HepG2 (cell line): Measurements from ENCODE around the gene RAC3. TPM values are rescaled to one million over a fixed set of nuclear protein-coding genes. Genes with fewer than 3 reads are reported as not detected.

Source experiments
- ATAC-seq: fragments of 200-7000 bp; cut with Tn5 transposase; 3 replicates; pipeline ENCODE4 v1.9.1; 2020; ENCODE audit warnings: mild to moderate bottlenecking, moderate library complexity
- BruUV-seq: library from RNA; stranded (reverse); fragments of 400-500 nt; replicated peaks from 2 replicates; lab custom pipeline; 2021; lab: Mats Ljungman, UMichigan
- CTCF ChIA-PET: fragments of 300-600 bp; formaldehyde crosslinking; extraction: SDS; loops from one replicate; lab custom pipeline; 2021; ENCODE audit warnings: low total read pairs, inconsistent platforms, low intra/inter-chr PET ratio; lab: Yijun Ruan, JAX
- POLR2A ChIA-PET: fragments of 350-600 bp; sonication (Branson Sonifier 250); formaldehyde crosslinking; loops from one replicate; lab custom pipeline; 2020; ENCODE audit warnings: antibody characterized with exemption, inconsistent platforms; lab: Yijun Ruan, JAX
- DNase-seq: peaks from one replicate; pipeline ENCODE4 v3.0.0-alpha.2; 2015; ENCODE audit warnings: low spot score
- FAIRE-seq: peaks from 3 replicates; lab custom pipeline; 2011; peaks lifted over from hg19 to GRCh38; lab: Jason Lieb, UNC
- H2AFZ ChIP-seq: one replicate; pipeline ENCODE4 v1.6.1; 2011; ENCODE audit warnings: low read length, inconsistent platforms
- H3K27ac ChIP-seq: fragments of 300-600 bp; 3 replicates; pipeline ENCODE4 v1.8.0; 2011; ENCODE audit warnings: mixed run types, mild to moderate bottlenecking, mixed read lengths, low read length, inconsistent platforms; ENCODE audit not compliant: insufficient read depth; ENCODE audit errors: extremely low read length
- H3K27me3 ChIP-seq, 2 experiments: fragments of 200-600 bp in 1 of 2; 2 replicates in 1 of 2; 3 replicates in 1 of 2; pipeline versions ENCODE4 v1.6.0 to v1.8.0; 2011; ENCODE audit warnings: low read length in 2 of 2, mild to moderate bottlenecking in 2 of 2, moderate library complexity in 2 of 2, inconsistent platforms in 1 of 2; ENCODE audit not compliant: insufficient read depth in 2 of 2, control insufficient read depth in 1 of 2
- H3K36me3 ChIP-seq, 2 experiments: fragments of 200-600 bp in 1 of 2; replicated peaks in 1 of 2; 2 replicates in 1 of 2; 3 replicates in 1 of 2; pipeline versions ENCODE4 v1.5.1 to v1.8.0; 2011; ENCODE audit warnings: low read length in 2 of 2, inconsistent platforms in 1 of 2; ENCODE audit not compliant: insufficient read depth in 2 of 2, control insufficient read depth in 1 of 2
- H3K4me1 ChIP-seq: 2 replicates; pipeline ENCODE4 v1.5.1; 2012; ENCODE audit warnings: low read length, inconsistent platforms; ENCODE audit not compliant: insufficient read depth
- H3K4me2 ChIP-seq: 2 replicates; pipeline ENCODE4 v1.6.0; 2011; ENCODE audit warnings: low read depth, low read length, inconsistent platforms
- H3K4me3 ChIP-seq, 3 experiments: fragments of 200-600 bp in 1 of 3; sonication (generic), shearing (Covaris generic) in 1 of 3; replicated peaks in 1 of 3; 2 replicates each; pipeline ENCODE4 v1.5.1; 2011 to 2016; ENCODE audit warnings: low read length in 3 of 3, inconsistent platforms in 2 of 3, low read depth in 2 of 3, mild to moderate bottlenecking in 2 of 3, control low read depth in 1 of 3, mixed read lengths in 1 of 3; ENCODE audit not compliant: insufficient read depth in 1 of 3
- H3K79me2 ChIP-seq: one replicate; pipeline ENCODE4 v1.6.1; 2011; ENCODE audit warnings: low read length, inconsistent platforms; ENCODE audit not compliant: insufficient read depth
- H3K9ac ChIP-seq: 2 replicates; pipeline ENCODE4 v1.6.0; 2011; ENCODE audit warnings: mild to moderate bottlenecking, low read depth, low read length, inconsistent platforms; ENCODE audit not compliant: insufficient read depth
- H3K9me3 ChIP-seq: 2 replicates; pipeline ENCODE4 v1.5.1; 2012; ENCODE audit warnings: mild to moderate bottlenecking, low read length
- H4K20me1 ChIP-seq: 2 replicates; pipeline ENCODE4 v1.6.0; 2011; ENCODE audit warnings: inconsistent platforms, mild to moderate bottlenecking, low read length, moderate library complexity; ENCODE audit not compliant: insufficient read depth
- AGO1 ChIP-seq: fragments of 200-400 bp; formaldehyde crosslinking; IDR thresholded peaks from 2 replicates; pipeline ENCODE4 v1.6.1; 2017; ENCODE audit warnings: mild to moderate bottlenecking, low read depth, low read length, moderate library complexity; ENCODE audit not compliant: poor library complexity, severe bottlenecking
- AGO2 ChIP-seq: fragments of 200-400 bp; formaldehyde crosslinking; optimal IDR thresholded peaks from 2 replicates; pipeline ENCODE3; 2017; ENCODE audit warnings: mild to moderate bottlenecking, low read depth, low read length, moderate library complexity
- CTCF ChIP-seq: sonication (generic); formaldehyde crosslinking; IDR thresholded peaks from 2 replicates; pipeline ENCODE4 v1.5.0; 2020; ENCODE audit warnings: mild to moderate bottlenecking, missing genetic modification reagents, moderate library complexity
- DMAP1 ChIP-seq: IDR thresholded peaks from 2 replicates; pipeline ENCODE4 v1.6.1; 2016
- GABPA ChIP-seq, 2 experiments: IDR thresholded peaks; 2 replicates each; pipeline ENCODE4 v1.6.1; 2011 to 2016; ENCODE audit warnings: low read depth in 2 of 2, low read length in 1 of 2, missing biosample characterization in 1 of 2, missing genetic modification characterization in 1 of 2
- HDAC1 ChIP-seq: sonication (generic); formaldehyde crosslinking; IDR thresholded peaks from 2 replicates; pipeline ENCODE4 v1.5.1; 2020; ENCODE audit warnings: mild to moderate bottlenecking, missing genetic modification reagents
- IRF1 ChIP-seq: sonication (generic); formaldehyde crosslinking; IDR thresholded peaks from 2 replicates; pipeline ENCODE4 v1.4.0; 2020; ENCODE audit warnings: low read depth, mild to moderate bottlenecking, missing genetic modification reagents
- NR2C2 ChIP-seq: sonication (generic); formaldehyde crosslinking; IDR thresholded peaks from 2 replicates; pipeline ENCODE4 v1.4.0; 2020; ENCODE audit warnings: missing genetic modification reagents, mild to moderate bottlenecking, moderate library complexity, borderline replicate concordance
- PITX1 ChIP-seq: sonication (generic); formaldehyde crosslinking; IDR thresholded peaks from 2 replicates; pipeline ENCODE4 v1.5.1; 2020; ENCODE audit warnings: mild to moderate bottlenecking, missing genetic modification reagents
- POLR2A ChIP-seq, 2 experiments: IDR thresholded peaks; 2 replicates each; pipeline ENCODE4 v1.6.1; 2011; ENCODE audit warnings: low read depth in 2 of 2, low read length in 2 of 2, mild to moderate bottlenecking in 1 of 2, moderate library complexity in 1 of 2; ENCODE audit not compliant: insufficient read depth in 1 of 2
- RBFOX2 ChIP-seq: fragments of 200-400 bp; formaldehyde crosslinking; IDR thresholded peaks from 2 replicates; pipeline ENCODE4 v1.6.1; 2017; ENCODE audit warnings: low read depth, mild to moderate bottlenecking, low read length
- RXRA ChIP-seq: sonication (generic); formaldehyde crosslinking; IDR thresholded peaks from 2 replicates; pipeline ENCODE4 v1.5.1; 2020; ENCODE audit warnings: missing genetic modification reagents
- SALL1 ChIP-seq: sonication (generic); formaldehyde crosslinking; IDR thresholded peaks from 2 replicates; pipeline ENCODE4 v1.8.0; 2022; ENCODE audit warnings: mild to moderate bottlenecking, missing genetic modification reagents
- SRSF9 ChIP-seq: fragments of 200-400 bp; formaldehyde crosslinking; IDR thresholded peaks from 2 replicates; pipeline ENCODE4 v1.6.1; 2018; ENCODE audit warnings: borderline replicate concordance, mild to moderate bottlenecking, low read depth, low read length; ENCODE audit not compliant: insufficient read depth, poor library complexity, severe bottlenecking
- SYNCRIP ChIP-seq: fragments of 200-400 bp; formaldehyde crosslinking; IDR thresholded peaks from 2 replicates; pipeline ENCODE4 v1.6.1; 2018; ENCODE audit warnings: mild to moderate bottlenecking, low read depth, low read length; ENCODE audit not compliant: insufficient read depth
- ZHX1 ChIP-seq: sonication (generic); formaldehyde crosslinking; IDR thresholded peaks from 2 replicates; pipeline ENCODE4 v1.8.1; 2022; ENCODE audit warnings: low read depth, mild to moderate bottlenecking, missing genetic modification reagents
- ZNF10 ChIP-seq: sonication (generic); formaldehyde crosslinking; IDR thresholded peaks from 2 replicates; pipeline ENCODE4 v1.4.0; 2020; ENCODE audit warnings: mild to moderate bottlenecking, low read depth, missing genetic modification reagents, borderline replicate concordance
- ZNF556 ChIP-seq: sonication (generic); formaldehyde crosslinking; IDR thresholded peaks from 2 replicates; pipeline ENCODE4 v1.4.0; 2020; ENCODE audit warnings: mild to moderate bottlenecking, missing genetic modification reagents, borderline replicate concordance
- ZNF660 ChIP-seq: sonication (generic); formaldehyde crosslinking; IDR thresholded peaks from 2 replicates; pipeline ENCODE4 v1.5.1; 2020; ENCODE audit warnings: mild to moderate bottlenecking, low read depth, missing genetic modification reagents, borderline replicate concordance
- WGBS: methylation state at CpG from one replicate; pipeline ENCODE4 v1.1.6; 2017; ENCODE audit warnings: low lambda C conversion rate; 5-methylcytosine and 5-hydroxymethylcytosine counted together
- in situ Hi-C: cut with HindIII; loops from 2 replicates; pipeline ENCODE4 v1.10.0; 2017; ENCODE audit warnings: low pct_unique_long_range_greater_than_20kb; ENCODE audit not compliant: extremely low pct_ligation_motif_present
- intact Hi-C: fragments of 100-400 bp; cut with micrococcal nuclease; formaldehyde crosslinking; loops from one replicate; pipeline ENCODE4 v1.10.0; 2022; ENCODE audit not compliant: unreplicated experiment
- polyA plus RNA-seq, 8 experiments: library from polyadenylated mRNA; depleted of rRNA in 3 of 8; stranded (reverse) in 7 of 8; unstranded in 1 of 8; fragments of >200 nt; fragmentation: Illumina TruSeq in 4 of 8; extraction: Trizol in 4 of 8; gene quantifications; 2 replicates each; pipeline versions ENCODE4 v1.2.1 to v1.2.3, GENCODE V29; 2011 to 2016; ENCODE audit warnings: low read depth in 4 of 8, missing spikeins in 1 of 8, mixed read lengths in 1 of 8; ENCODE audit not compliant: insufficient read depth in 1 of 8
- total RNA-seq, 5 experiments: library from RNA; depleted of rRNA; stranded (reverse); fragments of >200 nt; fragmentation: Illumina TruSeq; extraction: Trizol; gene quantifications; 2 replicates each; pipeline ENCODE4 v1.2.3, GENCODE V29; 2016; ENCODE audit warnings: low read depth in 1 of 5

The RAC3 gene
- total and polyA plus RNA-seq, 2 of the 13 experiments (the other 11 are each of a cell fraction or from before 2014, with no cell fraction given), result 10.5 to 21.3 TPM

GRCh38 chr17:82060614-82061013 is 29.1 kb downstream of the RAC3 start:
- H3K79me2 ChIP-seq, result peaks cover 20% of the 10 kb centered on the region
- no TSS peak for BruUV-seq
- in situ Hi-C loops (no loop called here), intact Hi-C loops (no loop called here)
- peaks cover 49% of the 10 kb centered on the region for H3K4me1 ChIP-seq
- FAIRE-seq (no peak), DNase-seq (no peak), ATAC-seq (no peak)
- WGBS, result 82% methylated on average over 7 of the region's 14 CpGs
- H3K4me2 ChIP-seq, result no peak overlapping the region
- H3K27me3 ChIP-seq, result no peaks in the 10 kb centered on the region
- no peak overlapping the region for H3K27ac ChIP-seq
- no peak overlapping the region for H3K4me3 ChIP-seq
- ChIA-PET CTCF (no interaction called here), POLR2A (interaction anchor here (1.6 kb wide), 1 partner anchor 23 kb away, joined by 7 read pairs; the partner anchor contains the start of gene DCXR)
- H4K20me1 ChIP-seq, result no peaks in the 10 kb centered on the region
- no peak overlapping the region for H3K9ac ChIP-seq
- no peaks in the 10 kb centered on the region for H3K9me3 ChIP-seq
- H2AFZ ChIP-seq, result no peak overlapping the region
- peaks cover 43 to 65% of the 10 kb centered on the region in 2 experiments for H3K36me3 ChIP-seq
- TF ChIP-seq PITX1 (no peak), RBFOX2 (peak; percentile 35; the same call in 1 of the 2 replicates), SALL1 (CRISPR knock-in tag) (no peak), SRSF9 (no peak), HDAC1 (CRISPR knock-in tag) (no peak), ZNF660 (CRISPR knock-in tag) (no peak), AGO2 (peak; percentile 63), CTCF (CRISPR knock-in tag) (no peak), ZHX1 (0 out of 2 replicates have a peak, but pooled peaks have one; percentile 4), ZNF10 (CRISPR knock-in tag) (no peak), ZNF556 (CRISPR knock-in tag) (no peak), POLR2A (IDR thresholded peaks at IDR 0.05; ENCODE audit: insufficient read depth in 1 of 2, low read depth in 2 of 2, low read length in 2 of 2) (0 out of 4 replicates have a peak, but pooled peaks of 1 of the 2 experiments have one; percentile 8), SYNCRIP (no peak), DMAP1 (CRISPR knock-in tag) (no peak), AGO1 (no peak), IRF1 (CRISPR knock-in tag) (no peak), RXRA (CRISPR knock-in tag) (no peak), NR2C2 (no peak), GABPA (IDR thresholded peaks at IDR 0.05; ENCODE audit: low read depth, low read length) (no peak), GABPA (CRISPR knock-in tag; IDR thresholded peaks at IDR 0.05; ENCODE audit: low read depth) (no peak)
